ENCODE data around the gene ZSWIM7.

ZSWIM7 gene

DNA sequence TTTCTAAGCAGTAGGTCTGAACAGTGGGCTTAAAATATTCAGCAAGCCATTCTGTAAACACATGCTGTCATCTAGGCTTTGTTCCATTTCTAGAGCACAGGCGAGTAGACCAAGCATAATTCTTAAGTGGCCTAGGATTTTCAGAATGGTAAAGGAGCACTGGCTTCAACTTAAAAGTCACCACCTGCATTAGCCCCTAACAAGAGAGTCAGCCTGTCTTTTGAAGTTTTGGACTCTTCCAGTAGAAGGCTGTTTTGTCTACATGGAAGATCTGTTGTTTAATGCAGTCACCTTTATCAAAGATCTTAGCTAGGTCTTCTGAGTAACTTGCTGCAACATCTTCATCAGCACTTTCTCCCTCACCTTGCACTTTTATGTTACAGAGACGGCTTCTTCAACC lies 36.8 kb upstream of the ZSWIM7 start:
- Histone ChIP-seq H3K36me3 (ENCODE audit: control insufficient read depth in 4 of 4, insufficient read depth in 4 of 4, low read length in 3 of 4) (peaks cover 27 to 83% (median 61%) of the 10 kb centered on the region in 4 experiments), H3K27ac (ENCODE audit: insufficient read depth in 1 of 2, low read depth in 1 of 2, low read length in 2 of 2, poor library complexity in 1 of 2, severe bottlenecking in 2 of 2) (no peak overlapping the region), H3K4me1 (ENCODE audit: control extremely low read depth in 1 of 4, control insufficient read depth in 4 of 4, insufficient read depth in 4 of 4, low read length in 3 of 4) (peaks cover 0 to 3% (median 0%) of the 10 kb centered on the region in 4 experiments), H3K4me3 (ENCODE audit: control insufficient read depth in 1 of 7, extremely low read depth in 1 of 7, insufficient read depth in 4 of 7, low read depth in 2 of 7, low read length in 6 of 7) (no peak overlapping the region), H3K27me3 (replicated peaks in 2 of 5; ENCODE audit: control insufficient read depth in 4 of 5, insufficient read depth in 5 of 5, low read length in 4 of 5) (no peaks in the 10 kb centered on the region), H3K9me3 (ENCODE audit: control extremely low read depth in 1 of 5, control insufficient read depth in 4 of 5, insufficient read depth in 2 of 5, low read depth in 1 of 5, low read length in 4 of 5) (peaks cover 0 to 6% (median 0%) of the 10 kb centered on the region in 5 experiments)
- DNase-seq, result no peak
- 100% methylated on average over 1 of the region's 2 CpGs for WGBS (ENCODE audit: insufficient coverage)
- ChIA-PET CTCF (interaction anchor here (1.2 to 1.4 kb wide), 2 partner anchors 8 to 206 kb away, joined by 3 to 4 read pairs; no protein-coding TSS in a partner anchor), POLR2A (no interaction called here)

DNA sequence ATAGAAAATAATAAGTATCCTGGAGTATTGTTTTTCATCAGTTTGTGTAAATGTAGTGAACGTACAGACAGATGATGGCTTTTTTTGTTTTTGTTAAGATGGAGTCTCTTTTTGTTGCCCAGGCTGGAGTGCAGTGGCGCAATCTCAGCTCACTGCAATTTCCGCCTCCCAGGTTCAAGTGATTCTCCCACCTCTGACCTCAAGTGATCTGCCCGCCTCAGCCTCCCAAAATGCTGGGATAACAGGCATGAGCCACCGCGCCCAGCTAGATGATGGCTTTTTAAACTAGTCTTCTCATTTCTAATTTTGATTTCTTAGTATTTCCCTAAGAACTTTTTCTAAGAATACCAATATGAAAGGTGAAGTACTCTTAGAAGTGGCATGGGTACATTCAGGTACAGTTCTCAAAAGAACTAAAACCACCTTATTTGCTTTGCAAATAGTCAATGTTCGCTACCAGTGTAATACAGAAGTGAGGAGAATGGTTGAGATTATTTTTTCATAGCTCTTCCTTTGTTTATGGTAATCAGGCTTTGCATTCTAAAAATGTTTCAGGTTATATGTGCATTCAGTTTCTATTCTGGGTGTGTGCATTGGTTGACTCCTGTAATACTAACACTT lies 34.3 kb upstream of the ZSWIM7 start:
- CTCF ChIA-PET, result no interaction called here
- DNase-seq, result no peak
- Histone ChIP-seq H3K27me3 (replicated peaks in 2 of 5; ENCODE audit: control insufficient read depth in 4 of 5, insufficient read depth in 5 of 5, low read length in 4 of 5) (no peaks in the 10 kb centered on the region), H3K9me3 (ENCODE audit: control extremely low read depth in 1 of 5, control insufficient read depth in 4 of 5, insufficient read depth in 2 of 5, low read depth in 1 of 5, low read length in 4 of 5) (peaks cover 0 to 6% (median 0%) of the 10 kb centered on the region in 5 experiments), H3K36me3 (ENCODE audit: control insufficient read depth in 4 of 4, insufficient read depth in 4 of 4, low read length in 3 of 4) (peaks cover 31 to 89% (median 54%) of the 10 kb centered on the region in 4 experiments), H3K4me1 (ENCODE audit: control extremely low read depth in 1 of 4, control insufficient read depth in 4 of 4, insufficient read depth in 4 of 4, low read length in 3 of 4) (peaks cover 0 to 3% (median 0%) of the 10 kb centered on the region in 4 experiments), H3K4me3 (ENCODE audit: control insufficient read depth in 1 of 7, extremely low read depth in 1 of 7, insufficient read depth in 4 of 7, low read depth in 2 of 7, low read length in 6 of 7) (no peak overlapping the region), H3K27ac (ENCODE audit: insufficient read depth in 1 of 2, low read depth in 1 of 2, low read length in 2 of 2, poor library complexity in 1 of 2, severe bottlenecking in 2 of 2) (no peak overlapping the region)
- 100% methylated on average over 2 of the region's 7 CpGs for WGBS (ENCODE audit: insufficient coverage)
- POLR2A ChIA-PET, result no interaction called here

DNA sequence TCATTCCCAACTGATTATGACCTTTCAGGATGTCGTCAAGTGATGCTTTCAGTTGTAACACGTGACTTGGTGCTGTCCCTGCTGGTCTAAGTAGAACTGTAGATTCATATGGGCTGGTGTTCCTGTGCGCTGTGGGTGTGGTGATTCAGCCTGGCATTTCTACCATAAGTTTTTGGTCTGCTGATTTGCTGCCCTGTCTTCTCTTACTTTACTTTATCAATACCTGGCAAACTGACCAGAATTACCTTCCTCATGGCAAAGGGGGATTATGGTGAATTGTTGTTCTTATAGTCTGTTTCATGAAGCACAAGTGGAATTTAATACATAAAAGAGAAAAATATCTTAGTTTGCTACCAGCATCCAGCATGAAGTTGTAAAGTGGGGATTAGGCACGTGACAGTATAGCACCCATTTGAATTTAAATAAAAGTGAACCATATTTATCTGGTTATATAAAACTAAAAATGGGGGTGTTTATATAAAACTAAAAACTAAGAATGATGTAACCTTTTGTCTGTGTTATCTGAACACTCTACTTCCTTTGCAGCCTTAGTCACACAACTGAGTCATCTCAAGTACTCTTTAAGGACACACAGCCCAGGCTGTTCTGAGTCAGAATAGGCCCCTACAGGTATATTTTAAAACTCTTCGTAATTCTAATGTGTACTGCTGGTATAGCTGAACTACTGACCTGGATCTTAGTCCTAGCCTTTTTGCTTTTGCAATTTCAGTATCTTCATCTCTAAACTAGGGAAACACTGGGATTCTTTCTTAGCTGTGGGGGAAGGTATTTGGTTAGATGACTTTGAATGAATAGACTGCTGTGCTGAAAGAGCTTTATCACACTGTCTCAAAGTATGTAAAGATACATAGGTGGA lies 28.4 kb upstream of the ZSWIM7 start:
- no peaks in the 10 kb centered on the region for H3K27me3 ChIP-seq (replicated peaks in 2 of 5; ENCODE audit: control insufficient read depth in 4 of 5, insufficient read depth in 5 of 5, low read length in 4 of 5)
- ChIA-PET POLR2A (no interaction called here), CTCF (interaction anchor here (0.8 to 1.6 kb wide), 2 partner anchors 10 to 79 kb away, joined by 3 to 6 read pairs; no protein-coding TSS in a partner anchor)
- H3K36me3 ChIP-seq (ENCODE audit: control insufficient read depth in 4 of 4, insufficient read depth in 4 of 4, low read length in 3 of 4), result peaks cover 35 to 88% (median 60%) of the 10 kb centered on the region in 4 experiments
- 100% methylated on average over 2 of the region's 5 CpGs for WGBS (ENCODE audit: insufficient coverage)
- H3K4me1 ChIP-seq (ENCODE audit: control extremely low read depth in 1 of 4, control insufficient read depth in 4 of 4, insufficient read depth in 4 of 4, low read length in 3 of 4), result peaks cover 0 to 1% (median 0%) of the 10 kb centered on the region in 4 experiments
- H3K27ac ChIP-seq (ENCODE audit: insufficient read depth in 1 of 2, low read depth in 1 of 2, low read length in 2 of 2, poor library complexity in 1 of 2, severe bottlenecking in 2 of 2), result peak overlapping the region; percentile 10 to 72
- peak; percentile 35 to 61 (median 55) for DNase-seq
- H3K4me3 ChIP-seq (ENCODE audit: control insufficient read depth in 1 of 7, extremely low read depth in 1 of 7, insufficient read depth in 4 of 7, low read depth in 2 of 7, low read length in 6 of 7), result no peak overlapping the region
- no peaks in the 10 kb centered on the region for H3K9me3 ChIP-seq (ENCODE audit: control extremely low read depth in 1 of 5, control insufficient read depth in 4 of 5, insufficient read depth in 2 of 5, low read depth in 1 of 5, low read length in 4 of 5)

DNA sequence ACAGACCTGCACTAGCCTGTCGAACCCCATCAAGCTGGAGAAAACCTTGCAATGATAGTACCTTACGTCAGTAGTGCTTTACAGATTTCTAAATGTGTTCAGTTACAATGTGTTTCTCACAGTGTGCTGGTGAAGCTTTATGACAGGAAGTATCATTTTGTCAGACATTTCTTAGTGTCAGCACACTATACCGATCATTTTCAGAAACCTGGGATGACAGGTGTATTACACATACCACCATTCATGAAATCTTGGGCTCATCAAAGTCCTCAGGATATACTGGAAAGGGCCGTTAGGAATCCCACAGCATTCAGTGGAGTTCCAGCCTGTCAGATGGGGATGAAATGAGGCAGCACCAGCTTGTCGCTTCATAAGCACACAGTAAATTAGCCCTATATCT lies 27.4 kb upstream of the ZSWIM7 start:
- no peak overlapping the region for H3K4me3 ChIP-seq (ENCODE audit: control insufficient read depth in 1 of 7, extremely low read depth in 1 of 7, insufficient read depth in 4 of 7, low read depth in 2 of 7, low read length in 6 of 7)
- peaks cover 35 to 80% (median 57%) of the 10 kb centered on the region in 4 experiments for H3K36me3 ChIP-seq (ENCODE audit: control insufficient read depth in 4 of 4, insufficient read depth in 4 of 4, low read length in 3 of 4)
- DNase-seq, result no peak
- H3K27ac ChIP-seq (ENCODE audit: insufficient read depth in 1 of 2, low read depth in 1 of 2, low read length in 2 of 2, poor library complexity in 1 of 2, severe bottlenecking in 2 of 2), result no peak overlapping the region
- CTCF ChIA-PET, result interaction anchor here (1.4 to 1.6 kb wide), 2 partner anchors 11 to 22 kb away, joined by 3 to 6 read pairs; no protein-coding TSS in a partner anchor
- H3K9me3 ChIP-seq (ENCODE audit: control extremely low read depth in 1 of 5, control insufficient read depth in 4 of 5, insufficient read depth in 2 of 5, low read depth in 1 of 5, low read length in 4 of 5), result no peaks in the 10 kb centered on the region
- peaks cover 0 to 1% (median 0%) of the 10 kb centered on the region in 4 experiments for H3K4me1 ChIP-seq (ENCODE audit: control extremely low read depth in 1 of 4, control insufficient read depth in 4 of 4, insufficient read depth in 4 of 4, low read length in 3 of 4)
- 100% methylated on average over 4 of the region's 5 CpGs for WGBS (ENCODE audit: insufficient coverage)
- H3K27me3 ChIP-seq (replicated peaks in 2 of 5; ENCODE audit: control insufficient read depth in 4 of 5, insufficient read depth in 5 of 5, low read length in 4 of 5), result no peaks in the 10 kb centered on the region
- POLR2A ChIA-PET, result interaction anchor here (0.5 to 0.6 kb wide), 2 partner anchors 12 to 69 kb away, joined by 3 to 8 read pairs; no protein-coding TSS in a partner anchor

DNA sequence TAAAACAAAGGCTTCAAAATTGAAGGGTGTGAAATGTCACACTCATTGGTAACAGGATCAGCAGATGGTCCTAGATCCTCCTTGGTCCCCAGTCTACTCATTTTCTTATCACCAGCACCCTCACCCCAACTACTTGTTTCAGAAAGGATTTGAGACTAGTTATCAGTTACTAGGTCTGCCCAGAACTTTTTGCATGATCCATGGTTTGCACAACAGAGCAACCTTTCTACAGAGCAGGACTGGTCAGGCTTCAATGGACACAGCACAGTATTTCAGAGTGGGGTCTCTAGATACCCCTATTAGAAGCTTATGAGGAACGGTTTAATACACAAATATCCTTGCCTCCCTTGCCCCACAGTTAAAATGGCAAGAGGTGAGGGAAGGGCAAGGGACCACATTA lies 25.7 kb upstream of the ZSWIM7 start:
- Histone ChIP-seq H3K4me1 (ENCODE audit: control extremely low read depth in 1 of 4, control insufficient read depth in 4 of 4, insufficient read depth in 4 of 4, low read length in 3 of 4) (peaks cover 0 to 1% (median 0%) of the 10 kb centered on the region in 4 experiments), H3K9me3 (ENCODE audit: control extremely low read depth in 1 of 5, control insufficient read depth in 4 of 5, insufficient read depth in 2 of 5, low read depth in 1 of 5, low read length in 4 of 5) (no peaks in the 10 kb centered on the region), H3K27me3 (replicated peaks in 2 of 5; ENCODE audit: control insufficient read depth in 4 of 5, insufficient read depth in 5 of 5, low read length in 4 of 5) (no peaks in the 10 kb centered on the region), H3K4me3 (ENCODE audit: control insufficient read depth in 1 of 7, extremely low read depth in 1 of 7, insufficient read depth in 4 of 7, low read depth in 2 of 7, low read length in 6 of 7) (no peak overlapping the region), H3K27ac (ENCODE audit: insufficient read depth in 1 of 2, low read depth in 1 of 2, low read length in 2 of 2, poor library complexity in 1 of 2, severe bottlenecking in 2 of 2) (no peak overlapping the region), H3K36me3 (ENCODE audit: control insufficient read depth in 4 of 4, insufficient read depth in 4 of 4, low read length in 3 of 4) (peaks cover 29 to 79% (median 53%) of the 10 kb centered on the region in 4 experiments)
- no CpG with 5 or more reads among the region's 1 CpG for WGBS (ENCODE audit: insufficient coverage)
- POLR2A ChIA-PET, result no interaction called here
- no peak for DNase-seq
- CTCF ChIA-PET, result no interaction called here

DNA sequence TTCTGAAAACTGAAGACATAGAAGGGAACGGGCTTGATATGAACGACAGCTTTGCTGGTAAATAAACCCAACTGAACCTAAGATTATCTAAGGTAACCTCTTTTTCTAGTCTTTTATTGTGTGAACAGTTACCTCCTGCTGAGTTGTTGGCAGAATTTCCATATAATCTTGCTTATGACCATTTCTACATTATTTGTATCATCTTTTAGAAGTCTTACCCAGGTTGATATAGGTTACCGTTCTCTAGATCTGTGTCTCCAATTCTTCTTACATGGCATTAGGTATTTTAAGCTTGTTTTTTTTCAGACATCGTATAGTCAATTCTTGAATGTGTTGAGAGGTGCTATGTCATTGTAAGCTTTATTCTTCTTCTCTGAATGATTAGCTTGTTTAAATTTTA lies 24.4 kb upstream of the ZSWIM7 start:
- Histone ChIP-seq H3K27me3 (replicated peaks in 2 of 5; ENCODE audit: control insufficient read depth in 4 of 5, insufficient read depth in 5 of 5, low read length in 4 of 5) (no peaks in the 10 kb centered on the region), H3K27ac (ENCODE audit: insufficient read depth in 1 of 2, low read depth in 1 of 2, low read length in 2 of 2, poor library complexity in 1 of 2, severe bottlenecking in 2 of 2) (no peak overlapping the region), H3K4me1 (ENCODE audit: control extremely low read depth in 1 of 4, control insufficient read depth in 4 of 4, insufficient read depth in 4 of 4, low read length in 3 of 4) (peaks cover 0 to 1% (median 0%) of the 10 kb centered on the region in 4 experiments), H3K4me3 (ENCODE audit: control insufficient read depth in 1 of 7, extremely low read depth in 1 of 7, insufficient read depth in 4 of 7, low read depth in 2 of 7, low read length in 6 of 7) (no peak overlapping the region), H3K36me3 (ENCODE audit: control insufficient read depth in 4 of 4, insufficient read depth in 4 of 4, low read length in 3 of 4) (peaks cover 28 to 72% (median 54%) of the 10 kb centered on the region in 4 experiments), H3K9me3 (ENCODE audit: control extremely low read depth in 1 of 5, control insufficient read depth in 4 of 5, insufficient read depth in 2 of 5, low read depth in 1 of 5, low read length in 4 of 5) (no peaks in the 10 kb centered on the region)
- DNase-seq, result no peak
- WGBS (ENCODE audit: insufficient coverage), result no CpG with 5 or more reads among the region's 4 CpGs
- ChIA-PET CTCF (interaction anchor here (1.1 kb wide), 1 partner anchor 13 kb away, joined by 4 read pairs; no protein-coding TSS in a partner anchor), POLR2A (interaction anchor here (0.7 to 1.0 kb wide), 2 partner anchors 25 to 182 kb away, joined by 3 read pairs; partner anchors contain the start of gene ZSWIM7)

Data from common myeloid progenitor, CD34-positive (primary cell).